SK-N-SH (cell line): ENCODE measurements around the gene NCKAP5.

Experiments used
- CTCF ChIP-seq: fragments of 200-600 bp; sonication (generic); IDR thresholded peaks from 2 replicates; pipeline ENCODE4 v1.6.1; 2017; ENCODE audit warnings: antibody characterized with exemption, mild to moderate bottlenecking, moderate library complexity
- NFIC ChIP-seq: IDR thresholded peaks from 2 replicates; pipeline ENCODE4 v1.4.0; 2012; ENCODE audit warnings: borderline replicate concordance
- NRF1 ChIP-seq: IDR thresholded peaks from 2 replicates; pipeline ENCODE4 v1.6.1; 2012; ENCODE audit warnings: low read depth, mild to moderate bottlenecking, low read length
- POLR2AphosphoS5 ChIP-seq: IDR thresholded peaks from 2 replicates; pipeline ENCODE4 v1.6.1; 2012; ENCODE audit warnings: low read depth, low read length
- RCOR1 ChIP-seq: fragments of 150-350 bp; IDR thresholded peaks from 2 replicates; pipeline ENCODE4 v1.6.1; 2017; ENCODE audit warnings: antibody characterized with exemption, low read length
- REST ChIP-seq: IDR thresholded peaks from 2 replicates; pipeline ENCODE4 v1.6.1; 2012; ENCODE audit warnings: mild to moderate bottlenecking, low read depth, low read length, moderate library complexity
- RFX5 ChIP-seq: IDR thresholded peaks from 2 replicates; pipeline ENCODE4 v1.6.1; 2012; ENCODE audit warnings: mild to moderate bottlenecking, improper control_type of control experiment, low read length
- USF1 ChIP-seq: IDR thresholded peaks from 2 replicates; pipeline ENCODE4 v1.4.0; 2012; ENCODE audit warnings: low read depth, borderline replicate concordance
- YY1 ChIP-seq: IDR thresholded peaks from 2 replicates; pipeline ENCODE4 v1.4.0; 2012; ENCODE audit warnings: low read depth, mild to moderate bottlenecking

GRCh38 chr2:132971310-132972061 is 596.8 kb downstream of the NCKAP5 start:
- TF ChIP-seq USF1 (no peak), RFX5 (no peak), POLR2AphosphoS5 (no peak), CTCF (no peak), REST (no peak), RCOR1 (no peak), NRF1 (no peak), NFIC (no peak), YY1 (no peak)
